CD14-positive monocyte (primary cell): ENCODE data around the gene ZNF8. TPM values are rescaled to one million over a fixed set of nuclear protein-coding genes. Genes with fewer than 3 reads are reported as not detected.

Source experiments
- DNase-seq, 3 donors: peaks; one replicate each; pipeline ENCODE4 v3.0.0-alpha.2; 2011 to 2022
- H2AFZ ChIP-seq: 2 replicates; pipeline ENCODE4 v1.6.0; 2012; ENCODE audit warnings: mild to moderate bottlenecking, low read depth, low read length, inconsistent platforms; ENCODE audit not compliant: insufficient read depth, poor library complexity, severe bottlenecking
- H3K27ac ChIP-seq, 2 donors: 1 replicate in 1 of 2; 2 replicates in 1 of 2; pipeline ENCODE4 v1.5.1; 2012 to 2013; ENCODE audit warnings: low read length in 2 of 2, control low read depth in 1 of 2, inconsistent platforms in 1 of 2, low read depth in 1 of 2, mild to moderate bottlenecking in 1 of 2
- H3K27me3 ChIP-seq, 2 donors: one replicate each; pipeline versions ENCODE4 v1.6.0 to v1.6.1; 2011 to 2013; ENCODE audit warnings: low read length in 2 of 2; ENCODE audit not compliant: control insufficient read depth in 2 of 2, insufficient read depth in 2 of 2
- H3K36me3 ChIP-seq, 2 donors: replicated peaks in 1 of 2; 1 replicate in 1 of 2; 2 replicates in 1 of 2; pipeline versions ENCODE4 v1.5.1 to v1.6.1; 2012 to 2013; ENCODE audit warnings: low read length in 2 of 2, control low read depth in 1 of 2, inconsistent platforms in 1 of 2, mild to moderate bottlenecking in 1 of 2; ENCODE audit not compliant: insufficient read depth in 2 of 2, control insufficient read depth in 1 of 2
- H3K4me1 ChIP-seq, 2 donors: 1 replicate in 1 of 2; 2 replicates in 1 of 2; pipeline versions ENCODE4 v1.5.1 to v1.6.1; 2012 to 2013; ENCODE audit warnings: low read length in 2 of 2, control low read depth in 1 of 2, inconsistent platforms in 1 of 2, mild to moderate bottlenecking in 1 of 2, moderate library complexity in 1 of 2; ENCODE audit not compliant: insufficient read depth in 2 of 2, control insufficient read depth in 1 of 2
- H3K4me2 ChIP-seq: replicated peaks from 2 replicates; pipeline ENCODE3; 2012; ENCODE audit warnings: low read length, moderate library complexity, mild to moderate bottlenecking; ENCODE audit not compliant: poor library complexity, severe bottlenecking; ENCODE audit errors: extremely low read depth
- H3K4me3 ChIP-seq, 3 experiments: fragments of 200-600 bp in 1 of 3; sonication (generic) in 1 of 3; replicated peaks in 1 of 3; 1 replicate in 2 of 3; 2 replicates in 1 of 3; pipeline ENCODE4 v1.5.1; 2011 to 2013; ENCODE audit warnings: low read length in 3 of 3, mild to moderate bottlenecking in 3 of 3, control low read depth in 2 of 3, low read depth in 2 of 3, inconsistent platforms in 1 of 3, moderate library complexity in 1 of 3
- H3K79me2 ChIP-seq: 2 replicates; pipeline ENCODE4 v1.6.0; 2012; ENCODE audit warnings: mild to moderate bottlenecking, control low read depth, inconsistent platforms, low read length, moderate library complexity; ENCODE audit not compliant: insufficient read depth
- H3K9ac ChIP-seq: 2 replicates; pipeline ENCODE4 v1.6.0; 2017; ENCODE audit warnings: low read length, mild to moderate bottlenecking; ENCODE audit not compliant: insufficient read depth, poor library complexity, severe bottlenecking
- H3K9me3 ChIP-seq, 2 donors: replicated peaks in 1 of 2; 1 replicate in 1 of 2; 2 replicates in 1 of 2; pipeline versions ENCODE4 v1.5.1 to v1.6.1; 2012 to 2013; ENCODE audit warnings: low read length in 2 of 2, control low read depth in 1 of 2; ENCODE audit not compliant: control insufficient read depth in 1 of 2, insufficient read depth in 1 of 2
- H4K20me1 ChIP-seq: 2 replicates; pipeline ENCODE4 v1.6.0; 2012; ENCODE audit warnings: mild to moderate bottlenecking, low read length, control low read depth, moderate library complexity; ENCODE audit not compliant: insufficient read depth
- H3K27ac Mint-ChIP-seq, 7 donors: one replicate each; pipeline ENCODE4 v1.8.0; 2020; ENCODE audit warnings: mild to moderate bottlenecking in 7 of 7, mixed read lengths in 7 of 7, moderate library complexity in 6 of 7, inconsistent platforms in 2 of 7
- H3K27me3 Mint-ChIP-seq, 3 donors: one replicate each; pipeline ENCODE4 v1.8.0; 2021 to 2022; ENCODE audit warnings: low read depth in 3 of 3, mild to moderate bottlenecking in 3 of 3, mixed read lengths in 3 of 3, moderate library complexity in 3 of 3, inconsistent platforms in 1 of 3
- H3K36me3 Mint-ChIP-seq, 2 donors: one replicate each; pipeline ENCODE4 v1.8.0; 2020; ENCODE audit warnings: mixed read lengths in 2 of 2, inconsistent platforms in 1 of 2, mild to moderate bottlenecking in 1 of 2
- H3K4me1 Mint-ChIP-seq: one replicate; pipeline ENCODE4 v1.8.0; 2020; ENCODE audit warnings: mild to moderate bottlenecking, mixed read lengths
- H3K4me3 Mint-ChIP-seq, 2 donors: one replicate each; pipeline ENCODE4 v1.8.0; 2020; ENCODE audit warnings: mild to moderate bottlenecking in 2 of 2, mixed read lengths in 2 of 2, moderate library complexity in 1 of 2
- H3K9me3 Mint-ChIP-seq, 7 donors: one replicate each; pipeline ENCODE4 v1.8.0; 2020 to 2022; ENCODE audit warnings: mixed read lengths in 7 of 7, mild to moderate bottlenecking in 6 of 7, moderate library complexity in 6 of 7, inconsistent platforms in 2 of 7
- CTCF ChIP-seq: fragments of 200-600 bp; IDR thresholded peaks from one replicate; pipeline ENCODE4 v1.8.0; 2022; ENCODE audit warnings: antibody characterized with exemption, mild to moderate bottlenecking
- WGBS: methylation state at CpG from one replicate; pipeline ENCODE4 v1.1.5; 2013; ENCODE audit warnings: missing lambda C conversion rate; ENCODE audit not compliant: insufficient coverage; 5-methylcytosine and 5-hydroxymethylcytosine counted together
- intact Hi-C, 2 donors: fragments of 100-400 bp; cut with micrococcal nuclease; formaldehyde crosslinking; loops; one replicate each; pipeline versions ENCODE4 v1.15.0 to v1.15.1; 2023
- polyA plus RNA-seq, 3 donors: library from polyadenylated mRNA; depleted of rRNA in 1 of 3; unstranded in 2 of 3; stranded (reverse) in 1 of 3; fragments of 300-500 nt in 2 of 3; fragments of >200 nt in 1 of 3; fragmentation: Illumina TruSeq in 2 of 3; gene quantifications; 1 replicate in 2 of 3; 2 replicates in 1 of 3; pipeline ENCODE4 v1.2.3, GENCODE V29; 2012 to 2021

The ZNF8 gene
- polyA plus RNA-seq, 3 donors: 0.05 to 2.4 (median 0.25) TPM

- Mint-ChIP-seq H3K4me3 (no peak overlapping the region), H3K4me1 (peaks cover 20% of the 10 kb centered on the region), H3K27ac (no peak overlapping the region), H3K9me3 (peaks cover 49 to 89% (median 75%) of the 10 kb centered on the region in 7 donors), H3K27me3 (peaks cover 0 to 3% (median 0%) of the 10 kb centered on the region in 3 donors), H3K36me3 (peaks cover 26 to 40% of the 10 kb centered on the region in 2 donors)
- no peak overlapping the region for H3K4me2 ChIP-seq
- H2AFZ ChIP-seq: no peak overlapping the region
- H3K9ac ChIP-seq: no peak overlapping the region
- peaks cover 16% of the 10 kb centered on the region for H3K79me2 ChIP-seq
- intact Hi-C loops: loop anchor here in 1 of 2 donors (5.0 kb wide), 1 partner anchor 93 kb away; the partner anchor contains the start of gene ZNF274
- DNase-seq: no peak
- no peak overlapping the region for H3K4me3 ChIP-seq
- H3K36me3 ChIP-seq: peaks cover 0 to 16% of the 10 kb centered on the region in 2 donors
- H4K20me1 ChIP-seq: no peaks in the 10 kb centered on the region
- H3K27me3 ChIP-seq: no peaks in the 10 kb centered on the region
- H3K27ac ChIP-seq: no peak overlapping the region
- peaks cover 66 to 71% of the 10 kb centered on the region in 2 donors for H3K9me3 ChIP-seq
- no peak for TF ChIP-seq CTCF
- WGBS: 95% methylated on average over 2 of the region's 3 CpGs
- H3K4me1 ChIP-seq: peaks cover 15 to 25% of the 10 kb centered on the region in 2 donors
Measured at GRCh38 chr19:58275564-58275963, 3.2 kb upstream of the ZNF8 start.

GRCh38 chr19:58277197-58277596, 1.6 kb upstream of the ZNF8 start:
- 86% methylated on average over 2 of the region's 7 CpGs for WGBS

More at GRCh38 chr19:58277197-58277596, 1.6 kb upstream of the ZNF8 start:
- no peak overlapping the region for H3K4me2 ChIP-seq
- DNase-seq: no peak
- H3K9me3 Mint-ChIP-seq: peaks cover 41 to 86% (median 68%) of the 10 kb centered on the region in 7 donors
- peaks cover 0 to 2% of the 10 kb centered on the region in 2 donors for H3K36me3 ChIP-seq
- intact Hi-C loops: loop anchor here in 1 of 2 donors (5.0 kb wide), 1 partner anchor 95 kb away; the partner anchor contains the start of gene ZNF274
- no peaks in the 10 kb centered on the region for H3K27me3 ChIP-seq
- H3K36me3 Mint-ChIP-seq: peaks cover 30 to 32% of the 10 kb centered on the region in 2 donors
- no peaks in the 10 kb centered on the region for H4K20me1 ChIP-seq
- H3K4me3 ChIP-seq: no peak overlapping the region
- H3K27ac Mint-ChIP-seq: no peak overlapping the region
- H3K9me3 ChIP-seq: peaks cover 49 to 67% of the 10 kb centered on the region in 2 donors
- H3K79me2 ChIP-seq: peaks cover 16% of the 10 kb centered on the region
- H3K9ac ChIP-seq: no peak overlapping the region
- H3K27me3 Mint-ChIP-seq: peaks cover 0 to 3% (median 2%) of the 10 kb centered on the region in 3 donors
- H3K4me1 Mint-ChIP-seq: peaks cover 20% of the 10 kb centered on the region
- H3K27ac ChIP-seq: no peak overlapping the region
- no peak overlapping the region for H3K4me3 Mint-ChIP-seq
- H2AFZ ChIP-seq: no peak overlapping the region
- H3K4me1 ChIP-seq: peaks cover 15 to 25% of the 10 kb centered on the region in 2 donors
- TF ChIP-seq CTCF: no peak
